ENCODE data around the gene GAS1.

DNA sequence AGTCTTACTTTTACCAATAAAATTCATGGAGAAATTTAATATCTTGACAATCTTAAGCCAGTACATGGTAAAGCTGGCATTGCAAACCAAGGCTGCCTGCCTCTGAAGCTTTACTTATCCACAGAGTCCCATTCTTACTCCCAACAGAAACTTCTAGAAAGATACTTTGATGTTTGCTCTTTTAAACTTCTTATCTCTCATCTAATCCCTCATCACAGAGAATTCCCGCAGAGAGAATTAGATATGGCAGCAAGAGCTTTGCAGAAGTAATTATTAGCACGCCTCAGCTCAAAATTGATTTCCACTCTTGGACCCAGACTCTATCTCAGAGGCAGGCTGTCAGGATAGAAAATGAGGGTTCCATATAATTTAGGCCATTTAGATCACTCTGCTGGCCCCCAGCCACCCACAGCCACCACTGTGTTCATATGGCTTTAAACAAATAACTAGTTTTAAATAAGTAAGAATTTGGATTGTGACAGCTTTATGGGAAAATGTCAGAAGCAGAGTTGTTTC, 37.9 kb upstream of the GAS1 start:
- TF ChIP-seq EZH2phosphoT487 (IDR thresholded peaks at IDR 0.05; ENCODE audit: insufficient read depth, low read depth) (no peak), EZH2 (IDR thresholded peaks at IDR 0.05; ENCODE audit: insufficient read depth, poor library complexity, severe bottlenecking) (no peak)
